MG63 (cell line): ENCODE results near the gene GSTO2. TPM values are rescaled to one million over a fixed set of nuclear protein-coding genes. Genes with fewer than 3 reads are reported as not detected.

Experiments used
- DNase-seq: peaks from one replicate; pipeline ENCODE4 v3.0.0-alpha.2; 2020
- H3K27me3 ChIP-seq: fragments of 250-450 bp; sonication (Bioruptor Pico); 2 replicates; pipeline ENCODE4 v1.5.1; 2020; ENCODE audit warnings: mild to moderate bottlenecking, moderate library complexity
- H3K36me3 ChIP-seq: fragments of 250-450 bp; sonication (Bioruptor Pico); 2 replicates; pipeline ENCODE4 v1.5.1; 2020; ENCODE audit warnings: mild to moderate bottlenecking, moderate library complexity
- H3K4me3 ChIP-seq: fragments of 250-450 bp; sonication (Bioruptor Pico); 2 replicates; pipeline ENCODE4 v1.5.1; 2020; ENCODE audit warnings: mild to moderate bottlenecking, moderate library complexity
- H3K9me3 ChIP-seq: fragments of 250-450 bp; sonication (Bioruptor Pico); 2 replicates; pipeline ENCODE4 v1.5.1; 2020; ENCODE audit warnings: mild to moderate bottlenecking, moderate library complexity
- total RNA-seq: library from RNA; depleted of rRNA; stranded (reverse); fragments of >200 nt; shearing (Covaris generic); gene quantifications from 2 replicates; pipeline ENCODE4 v1.2.3, GENCODE V29; 2014; ENCODE audit warnings: low replicate concordance; rRNA removed

GSTO2 gene
- total RNA-seq, 1 experiment from 2014 or later: 1.8 TPM

DNA sequence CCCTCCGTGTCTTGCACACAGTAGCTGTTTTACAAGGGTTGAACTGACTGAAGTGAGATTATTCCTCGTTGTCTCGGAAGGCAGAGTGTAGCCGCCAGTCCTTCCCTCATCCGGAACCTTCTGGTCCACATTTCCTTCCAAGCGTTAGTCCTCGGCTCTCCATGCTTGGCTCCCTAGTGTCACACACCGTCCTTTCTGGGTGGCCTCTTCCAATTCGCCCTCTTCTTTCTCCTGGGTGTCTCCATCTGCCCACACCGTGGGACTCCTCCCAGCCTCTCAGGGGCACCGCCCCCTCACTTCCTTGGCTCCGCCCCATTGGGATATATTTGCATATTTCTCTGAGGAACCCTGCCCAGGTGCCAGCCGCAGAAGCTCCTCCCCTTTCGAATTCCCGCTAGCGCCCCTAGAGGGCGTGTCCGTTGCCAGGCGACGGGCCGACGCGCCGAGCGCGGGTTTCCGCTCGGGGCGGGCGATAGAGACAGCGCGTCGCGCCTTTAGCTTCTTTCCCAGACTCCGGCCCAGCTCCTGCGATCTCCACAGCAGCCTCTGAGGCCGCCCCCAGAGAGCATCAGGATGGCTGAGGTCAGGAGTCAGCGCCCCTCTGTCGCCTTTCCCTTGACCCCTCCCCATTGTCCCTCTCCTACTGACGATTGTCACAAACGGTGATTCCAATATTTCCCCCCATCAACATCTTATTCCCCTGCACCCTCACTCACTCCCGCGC, 84.5 kb downstream of the GSTO2 start, which contains the start of gene CFAP58:
TSS of gene CFAP58 (plus strand) at position 509 of the 724 bp plus-strand sequence. CDS start at position 574, 65 bp downstream.
- Histone ChIP-seq H3K36me3 (no peaks in the 10 kb centered on the region), H3K27me3 (no peaks in the 10 kb centered on the region; the same call in 1 of the 2 replicates), H3K4me3 (peak within 1 kb of the TSS; percentile 48), H3K9me3 (no peaks in the 10 kb centered on the region)
- peak; percentile 84 for DNase-seq

Other genes with a start within 250 kb of the GSTO2 start
- gene COL17A1, start 183.3 kb upstream of the GSTO2 start, total RNA-seq: 0.30 and 0.74 TPM in 2 replicates
- gene SFR1, start 147.0 kb upstream of the GSTO2 start, total RNA-seq: 6.6 and 11.1 TPM in 2 replicates
- 0.89 TPM in 1 of 2 replicates, not detected in the other for gene CFAP43, start 36.8 kb upstream of the GSTO2 start, total RNA-seq
- gene GSTO1, start 14.3 kb upstream of the GSTO2 start, total RNA-seq: 191 and 245 TPM in 2 replicates
- gene ITPRIP, start 69.3 kb downstream of the GSTO2 start, total RNA-seq: 5.6 and 15.5 TPM in 2 replicates
- 0.05 and 0.20 TPM in 2 replicates for gene CFAP58, start 84.6 kb downstream of the GSTO2 start, total RNA-seq